PC-3 (cell line): ENCODE data around the gene USP54.

Experiments
- EZH2 ChIP-seq: fragments of 300-600 bp; sonication (generic); IDR thresholded peaks from one replicate; pipeline ENCODE4 v1.6.1; 2017; ENCODE audit warnings: antibody characterized with exemption, mild to moderate bottlenecking, low read length; ENCODE audit not compliant: unreplicated experiment
- TF ChIP-seq, protein P1 (sequence below): fragments of 300-600 bp; sonication (generic); conservative IDR thresholded peaks from 2 replicates; pipeline ENCODE4 v1.5.1; 2017; ENCODE audit warnings: antibody characterized with exemption, low read depth, mild to moderate bottlenecking, low read length

DNA sequence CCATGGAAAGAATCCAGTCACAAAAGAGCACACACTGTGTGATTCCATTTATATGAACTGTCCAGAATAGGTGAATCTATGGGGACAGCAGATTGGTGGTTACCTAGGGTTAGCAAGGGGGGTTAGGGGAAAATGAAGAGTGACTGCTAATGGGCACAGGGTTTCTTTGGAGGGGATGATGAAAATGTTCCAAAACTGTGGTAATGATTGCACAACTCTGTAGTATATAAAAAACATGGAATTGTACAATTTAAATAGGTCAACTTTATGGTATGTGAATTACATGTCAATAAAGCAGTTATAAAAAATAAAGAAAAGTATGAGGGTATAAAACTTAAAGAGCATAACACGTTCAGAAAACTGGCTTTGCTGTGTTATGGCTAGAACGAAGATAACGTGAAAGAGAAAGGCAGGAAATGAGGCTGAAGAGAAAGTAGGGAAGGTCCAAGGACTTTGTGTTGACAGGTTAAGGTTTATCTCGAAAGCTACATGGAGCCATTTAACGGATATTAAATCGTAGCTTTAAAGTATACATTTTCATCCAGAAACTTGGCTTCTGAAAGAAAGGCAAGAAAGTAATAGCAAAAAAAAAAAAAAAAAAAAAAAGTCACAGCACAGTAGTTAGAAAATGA lies 131.3 kb downstream of the USP54 start:
- TF ChIP-seq, protein P1, sequence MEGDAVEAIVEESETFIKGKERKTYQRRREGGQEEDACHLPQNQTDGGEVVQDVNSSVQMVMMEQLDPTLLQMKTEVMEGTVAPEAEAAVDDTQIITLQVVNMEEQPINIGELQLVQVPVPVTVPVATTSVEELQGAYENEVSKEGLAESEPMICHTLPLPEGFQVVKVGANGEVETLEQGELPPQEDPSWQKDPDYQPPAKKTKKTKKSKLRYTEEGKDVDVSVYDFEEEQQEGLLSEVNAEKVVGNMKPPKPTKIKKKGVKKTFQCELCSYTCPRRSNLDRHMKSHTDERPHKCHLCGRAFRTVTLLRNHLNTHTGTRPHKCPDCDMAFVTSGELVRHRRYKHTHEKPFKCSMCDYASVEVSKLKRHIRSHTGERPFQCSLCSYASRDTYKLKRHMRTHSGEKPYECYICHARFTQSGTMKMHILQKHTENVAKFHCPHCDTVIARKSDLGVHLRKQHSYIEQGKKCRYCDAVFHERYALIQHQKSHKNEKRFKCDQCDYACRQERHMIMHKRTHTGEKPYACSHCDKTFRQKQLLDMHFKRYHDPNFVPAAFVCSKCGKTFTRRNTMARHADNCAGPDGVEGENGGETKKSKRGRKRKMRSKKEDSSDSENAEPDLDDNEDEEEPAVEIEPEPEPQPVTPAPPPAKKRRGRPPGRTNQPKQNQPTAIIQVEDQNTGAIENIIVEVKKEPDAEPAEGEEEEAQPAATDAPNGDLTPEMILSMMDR: no peak
- no peak for TF ChIP-seq EZH2
